Measurements from ENCODE around the gene GCN1. TPM values are rescaled to one million over a fixed set of nuclear protein-coding genes. Genes with fewer than 3 reads are reported as not detected.

The GCN1 gene
- total RNA-seq, 2 experiments from 2014 or later: 217 to 343 TPM

DNA sequence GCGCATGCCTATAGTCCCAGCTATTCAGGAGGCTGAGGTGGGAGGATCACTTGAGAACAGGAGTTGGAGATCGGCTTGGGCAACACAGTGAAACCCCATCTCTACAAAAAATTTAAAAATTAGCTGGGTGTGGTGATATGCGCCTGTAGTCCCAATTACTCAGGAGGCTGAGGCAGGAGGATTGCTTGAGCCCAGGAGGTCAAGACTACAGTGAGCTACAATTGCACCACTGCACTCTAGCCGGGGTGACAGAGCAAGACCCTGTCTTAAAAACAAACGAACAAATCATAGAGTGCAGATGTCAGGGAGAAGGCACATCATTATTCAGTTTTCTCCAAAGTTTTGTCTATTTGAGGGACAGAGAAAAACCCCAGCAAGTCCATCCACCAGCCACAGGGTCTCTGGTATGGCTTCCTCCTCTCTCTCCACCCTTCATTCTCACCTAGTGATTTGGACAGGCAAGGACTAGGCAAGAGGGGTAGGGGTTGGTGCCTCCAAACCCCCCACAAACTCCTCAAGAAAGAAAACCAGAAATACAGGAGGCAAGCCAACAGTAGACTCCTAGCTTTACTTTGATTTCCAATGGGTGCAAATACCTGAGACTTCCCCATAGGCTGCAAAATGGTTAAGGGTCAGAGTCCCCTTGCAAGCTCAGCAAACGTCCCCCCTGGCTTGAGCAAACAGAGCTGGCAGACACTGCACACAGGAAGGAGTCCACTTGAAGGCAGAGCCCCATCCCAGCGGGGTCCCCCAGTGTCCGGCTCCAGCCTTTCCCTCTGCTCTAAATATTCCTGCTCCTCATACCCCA lies 32.9 kb upstream of the GCN1 start:
- intact Hi-C loops (cut with micrococcal nuclease; ENCODE audit: unreplicated experiment): loop anchor here (1.0 to 10.0 kb wide), 4 partner anchors 38 to 207 kb away; partner anchors contain the start of genes COX6A1, PXN and RNU4-2
- DNase-seq (ENCODE audit: low spot score): no peak
- Histone ChIP-seq H4K20me1 (ENCODE audit: insufficient read depth, low read length) (no peaks in the 10 kb centered on the region), H2AFZ (ENCODE audit: low read length) (no peak overlapping the region), H3K9me2 (ENCODE audit: insufficient read depth, low read length) (no peaks in the 10 kb centered on the region), H3K4me2 (ENCODE audit: low read length) (no peak overlapping the region), H3K4me3 (ENCODE audit: low read depth, low read length, poor library complexity, severe bottlenecking) (no peak overlapping the region), H3K27ac (ENCODE audit: low read depth, low read length, poor library complexity, severe bottlenecking) (no peak overlapping the region), H3K79me2 (ENCODE audit: insufficient read depth, low read depth, low read length) (no peaks in the 10 kb centered on the region), H3K36me3 (ENCODE audit: insufficient read depth, low read length) (no peaks in the 10 kb centered on the region), H3K4me1 (ENCODE audit: insufficient read depth, low read length, poor library complexity, severe bottlenecking) (peaks cover 57% of the 10 kb centered on the region), H3K9me3 (ENCODE audit: low read length) (no peaks in the 10 kb centered on the region)
- no TSS peak for BruUV-seq (replicated peaks)
- TF ChIP-seq CTCF (conservative IDR thresholded peaks at IDR 0.05; ENCODE audit: low read length): no peak
- TF ChIP-seq EZH2phosphoT487 (IDR thresholded peaks at IDR 0.05; ENCODE audit: borderline replicate concordance, low read depth, low read length): no peak
- ChIA-PET POLR2A (interaction anchor here (0.6 to 4.8 kb wide), 16 partner anchors 10 to 1639 kb away, joined by 3 to 75 read pairs (median 4); partner anchors contain the start of genes PXN, RNU4-1, RNU4-2 and RPLP0), CTCF (ENCODE audit: unreplicated experiment) (interaction anchor here (0.6 to 3.5 kb wide), 9 partner anchors 11 to 659 kb away, joined by 3 to 68 read pairs (median 4); partner anchors contain the start of genes PXN and RNU4-1)

- H3K36me3 ChIP-seq (ENCODE audit: insufficient read depth, low read length): no peaks in the 10 kb centered on the region
- POLR2A ChIA-PET: interaction anchor here (0.6 to 4.8 kb wide), 7 partner anchors 14 to 65 kb away, joined by 3 to 75 read pairs (median 4); partner anchors contain the start of genes PXN, RNU4-1, RNU4-2 and RPLP0
- peak; percentile 58 for TF ChIP-seq CTCF (conservative IDR thresholded peaks at IDR 0.05; ENCODE audit: low read length)
- no peak for TF ChIP-seq EZH2phosphoT487 (IDR thresholded peaks at IDR 0.05; ENCODE audit: borderline replicate concordance, low read depth, low read length)
Observed at GRCh38 chr12:120225852-120226640, 31.5 kb upstream of the GCN1 start.

More at GRCh38 chr12:120225852-120226640, 31.5 kb upstream of the GCN1 start:
- no TSS peak for BruUV-seq (replicated peaks)
- CTCF ChIA-PET (ENCODE audit: unreplicated experiment): no interaction called here
- H3K4me1 ChIP-seq (ENCODE audit: insufficient read depth, low read length, poor library complexity, severe bottlenecking): peaks cover 48% of the 10 kb centered on the region
- H3K79me2 ChIP-seq (ENCODE audit: insufficient read depth, low read depth, low read length): no peaks in the 10 kb centered on the region
- H3K9me3 ChIP-seq (ENCODE audit: low read length): no peaks in the 10 kb centered on the region
- H2AFZ ChIP-seq (ENCODE audit: low read length): peak overlapping the region; percentile 13; the same call in 1 of the 2 replicates
- H3K4me3 ChIP-seq (ENCODE audit: low read depth, low read length, poor library complexity, severe bottlenecking): no peak overlapping the region
- H3K9me2 ChIP-seq (ENCODE audit: insufficient read depth, low read length): no peaks in the 10 kb centered on the region
- H4K20me1 ChIP-seq (ENCODE audit: insufficient read depth, low read length): no peaks in the 10 kb centered on the region
- peak overlapping the region; percentile 13; the same call in 1 of the 2 replicates for H3K4me2 ChIP-seq (ENCODE audit: low read length)
- peak; percentile 49 for DNase-seq (ENCODE audit: low spot score)
- H3K27ac ChIP-seq (ENCODE audit: low read depth, low read length, poor library complexity, severe bottlenecking): no peak overlapping the region
- intact Hi-C loops (cut with micrococcal nuclease; ENCODE audit: unreplicated experiment): loop anchor here (10.0 kb wide), 1 partner anchor 209 kb away; the partner anchor contains the start of gene COX6A1

Data from OCI-LY7 (cell line).